H1 (cell line): Measurements from ENCODE around the gene MEF2A. TPM values are rescaled to one million over a fixed set of nuclear protein-coding genes. Genes with fewer than 3 reads are reported as not detected.

Experiments
- CTCF ChIA-PET: fragments of 300-600 bp; sonication (Branson Sonifier 250); formaldehyde crosslinking; loops from one replicate; lab custom pipeline; 2021; ENCODE audit not compliant: partially characterized antibody; lab: Charles Lee
- POLR2A ChIA-PET: fragments of 300-600 bp; sonication (Branson Sonifier 250); formaldehyde crosslinking; loops from one replicate; lab custom pipeline; 2021; ENCODE audit warnings: inconsistent platforms; ENCODE audit not compliant: partially characterized antibody; lab: Charles Lee
- DNase-seq, 2 experiments: peaks; one replicate each; pipeline versions ENCODE4 v3.0.0 to v3.0.0-alpha.2; 2010 to 2022; ENCODE audit warnings: low spot score in 2 of 2, low read depth in 1 of 2, mixed read lengths in 1 of 2
- FAIRE-seq: peaks from 2 replicates; lab custom pipeline; 2011; peaks lifted over from hg19 to GRCh38; lab: Jason Lieb, UNC
- H2AFZ ChIP-seq: 2 replicates; pipeline ENCODE4 v1.8.1; 2012; ENCODE audit warnings: low read length, inconsistent platforms
- H2AK5ac ChIP-seq: 2 replicates; pipeline ENCODE4 v1.6.1; 2013; ENCODE audit warnings: low read depth, low read length
- H2BK120ac ChIP-seq: replicated peaks from 2 replicates; pipeline ENCODE3; 2013; ENCODE audit warnings: low read depth, low read length, inconsistent platforms
- H2BK12ac ChIP-seq: 2 replicates; pipeline ENCODE4 v1.6.1; 2013; ENCODE audit warnings: low read depth, low read length
- H2BK15ac ChIP-seq: 2 replicates; pipeline ENCODE4 v1.6.1; 2013; ENCODE audit warnings: low read length
- H2BK20ac ChIP-seq: 2 replicates; pipeline ENCODE4 v1.6.1; 2013; ENCODE audit warnings: low read length
- H2BK5ac ChIP-seq: 2 replicates; pipeline ENCODE4 v1.6.1; 2013; ENCODE audit warnings: low read depth, low read length
- H3K14ac ChIP-seq: 2 replicates; pipeline ENCODE4 v1.6.1; 2013; ENCODE audit warnings: inconsistent platforms; ENCODE audit not compliant: insufficient read length
- H3K18ac ChIP-seq: 2 replicates; pipeline ENCODE4 v1.6.1; 2013; ENCODE audit warnings: low read length; ENCODE audit errors: extremely low read depth
- H3K23ac ChIP-seq: 2 replicates; pipeline ENCODE4 v1.6.1; 2013; ENCODE audit warnings: inconsistent platforms; ENCODE audit not compliant: insufficient read length
- H3K23me2 ChIP-seq: 2 replicates; pipeline ENCODE4 v1.6.1; 2013; ENCODE audit warnings: low read depth, low read length
- H3K27ac ChIP-seq: 2 replicates; pipeline ENCODE4 v1.6.1; 2011; ENCODE audit warnings: low read depth, low read length, inconsistent platforms
- H3K27me3 ChIP-seq, 4 experiments: replicated peaks in 1 of 4; 1 replicate in 1 of 4; 2 replicates in 3 of 4; pipeline versions ENCODE4 v1.6.1 to v1.8.1; 2011 to 2013; ENCODE audit warnings: low read length in 3 of 4, mild to moderate bottlenecking in 3 of 4, inconsistent platforms in 2 of 4, mixed read lengths in 2 of 4, moderate library complexity in 1 of 4; ENCODE audit not compliant: control insufficient read depth in 3 of 4, insufficient read depth in 3 of 4; ENCODE audit errors: extremely low read depth in 1 of 4
- H3K36me3 ChIP-seq, 4 experiments: 2 replicates each; pipeline versions ENCODE4 v1.6.1 to v1.8.1; 2011 to 2013; ENCODE audit warnings: mild to moderate bottlenecking in 4 of 4, low read length in 3 of 4, moderate library complexity in 2 of 4, control low read depth in 1 of 4, inconsistent platforms in 1 of 4; ENCODE audit not compliant: insufficient read depth in 4 of 4, control insufficient read depth in 2 of 4
- H3K4ac ChIP-seq: replicated peaks from 2 replicates; pipeline ENCODE3; 2013; ENCODE audit warnings: low read length, low read depth, mixed read lengths, inconsistent platforms; ENCODE audit not compliant: insufficient read length
- H3K4me1 ChIP-seq, 4 experiments: replicated peaks in 1 of 4; 1 replicate in 1 of 4; 2 replicates in 3 of 4; pipeline versions ENCODE4 v1.6.1 to v1.8.1; 2011 to 2013; ENCODE audit warnings: low read length in 3 of 4, inconsistent platforms in 2 of 4, mixed read lengths in 1 of 4; ENCODE audit not compliant: insufficient read depth in 4 of 4, control insufficient read depth in 3 of 4
- H3K4me2 ChIP-seq, 2 experiments: 2 replicates each; pipeline versions ENCODE4 v1.6.1 to v1.8.1; 2011 to 2013; ENCODE audit warnings: low read depth in 2 of 2, low read length in 2 of 2, control low read depth in 1 of 2, inconsistent platforms in 1 of 2, mild to moderate bottlenecking in 1 of 2; ENCODE audit not compliant: insufficient read depth in 1 of 2
- H3K4me3 ChIP-seq, 4 experiments: fragments of 200-600, 300-600 bp in 1 of 4; sonication (generic), shearing (Covaris generic), sonication (Bioruptor Twin) in 1 of 4; 2 replicates each; pipeline versions ENCODE4 v1.5.1 to v1.8.1; 2011 to 2016; ENCODE audit warnings: low read length in 4 of 4, low read depth in 3 of 4, control low read depth in 2 of 4, inconsistent platforms in 2 of 4, mild to moderate bottlenecking in 2 of 4, mixed read lengths in 1 of 4, moderate library complexity in 1 of 4; ENCODE audit not compliant: insufficient read depth in 2 of 4; ENCODE audit errors: extremely low read depth in 1 of 4
- H3K56ac ChIP-seq: replicated peaks from 2 replicates; pipeline ENCODE3; 2013; ENCODE audit warnings: low read depth, mild to moderate bottlenecking, mixed read lengths, low read length, inconsistent platforms; ENCODE audit not compliant: insufficient read length
- H3K79me1 ChIP-seq: 2 replicates; pipeline ENCODE4 v1.6.1; 2013; ENCODE audit warnings: low read depth, low read length, control low read depth
- H3K79me2 ChIP-seq, 2 experiments: 2 replicates each; pipeline versions ENCODE4 v1.6.1 to v1.8.1; 2012 to 2013; ENCODE audit warnings: low read length in 2 of 2, mild to moderate bottlenecking in 2 of 2, inconsistent platforms in 1 of 2; ENCODE audit not compliant: insufficient read depth in 2 of 2, control insufficient read depth in 1 of 2
- H3K9ac ChIP-seq, 4 experiments: replicated peaks in 1 of 4; 1 replicate in 1 of 4; 2 replicates in 3 of 4; pipeline versions ENCODE4 v1.6.1 to v1.8.1; 2011 to 2013; ENCODE audit warnings: low read depth in 3 of 4, low read length in 3 of 4, control low read depth in 2 of 4, mild to moderate bottlenecking in 2 of 4, moderate library complexity in 2 of 4, inconsistent platforms in 1 of 4; ENCODE audit errors: extremely low read depth in 1 of 4
- H3K9me3 ChIP-seq, 2 experiments: 2 replicates each; pipeline versions ENCODE4 v1.6.1 to v1.8.1; 2012 to 2013; ENCODE audit warnings: mild to moderate bottlenecking in 2 of 2, moderate library complexity in 2 of 2, control low read depth in 1 of 2, inconsistent platforms in 1 of 2, low read depth in 1 of 2, low read length in 1 of 2, mixed read lengths in 1 of 2; ENCODE audit not compliant: insufficient read depth in 2 of 2
- H4K20me1 ChIP-seq, 2 experiments: replicated peaks in 1 of 2; 2 replicates each; pipeline versions ENCODE3 to v1.8.1; 2011 to 2013; ENCODE audit warnings: inconsistent platforms in 2 of 2, low read length in 2 of 2, mild to moderate bottlenecking in 1 of 2; ENCODE audit not compliant: insufficient read depth in 2 of 2, control insufficient read depth in 1 of 2
- H4K5ac ChIP-seq: 2 replicates; pipeline ENCODE4 v1.6.1; 2013; ENCODE audit warnings: low read length, low read depth, mixed read lengths, inconsistent platforms; ENCODE audit not compliant: insufficient read length
- H4K8ac ChIP-seq: 2 replicates; pipeline ENCODE4 v1.8.0; 2013; ENCODE audit warnings: mild to moderate bottlenecking, moderate library complexity, low read length, inconsistent platforms; ENCODE audit not compliant: insufficient read depth; ENCODE audit errors: extremely low read depth
- H4K91ac ChIP-seq: replicated peaks from 2 replicates; pipeline ENCODE3; 2013; ENCODE audit warnings: low read length, mixed read lengths, inconsistent platforms; ENCODE audit not compliant: insufficient read length
- ATF3 ChIP-seq: IDR thresholded peaks from 2 replicates; pipeline ENCODE4 v1.6.1; 2011; ENCODE audit warnings: low read depth, mild to moderate bottlenecking, low read length; ENCODE audit not compliant: insufficient read depth
- BRCA1 ChIP-seq: IDR thresholded peaks from 2 replicates; pipeline ENCODE4 v1.6.1; 2012; ENCODE audit warnings: low read depth, low read length, improper control_type of control experiment
- CBX5 ChIP-seq: fragments of 300-800, 300-1000 bp; sonication (generic); IDR thresholded peaks from 2 replicates; pipeline ENCODE4 v1.7.1; 2016; ENCODE audit warnings: antibody characterized with exemption, low read length, low read depth
- GABPA ChIP-seq: IDR thresholded peaks from 2 replicates; pipeline ENCODE4 v1.6.1; 2011; ENCODE audit warnings: mild to moderate bottlenecking, low read length, moderate library complexity, borderline replicate concordance; ENCODE audit not compliant: insufficient read depth
- HDAC6 ChIP-seq: IDR thresholded peaks from one replicate; pipeline ENCODE4 v1.7.1; 2012; ENCODE audit warnings: low read depth, mild to moderate bottlenecking, inconsistent platforms, low read length, moderate library complexity
- RBBP5 ChIP-seq: IDR thresholded peaks from 2 replicates; pipeline ENCODE4 v1.7.1; 2012; ENCODE audit warnings: low read depth, mild to moderate bottlenecking, inconsistent platforms, low read length, moderate library complexity, borderline replicate concordance
- RNF2 ChIP-seq: fragments of 200-900, 300-1000 bp; sonication (generic); IDR thresholded peaks from 2 replicates; pipeline ENCODE4 v1.7.1; 2016; ENCODE audit warnings: borderline replicate concordance, low read depth, mild to moderate bottlenecking, antibody characterized with exemption, low read length; ENCODE audit not compliant: poor library complexity, severe bottlenecking; ENCODE audit errors: missing control alignments
- SIN3A ChIP-seq, 2 experiments: IDR thresholded peaks in 1 of 2; conservative IDR thresholded peaks in 1 of 2; 2 replicates each; pipeline ENCODE4 v1.6.1; 2011 to 2012; ENCODE audit warnings: low read length in 2 of 2, improper control_type of control experiment in 1 of 2, low read depth in 1 of 2, mild to moderate bottlenecking in 1 of 2
- SP4 ChIP-seq: IDR thresholded peaks from 2 replicates; pipeline ENCODE4 v1.6.1; 2012; ENCODE audit warnings: low read length, inconsistent platforms
- WGBS, 2 experiments: shearing (Covaris generic) in 1 of 2; methylation state at CpG; one replicate each; pipeline versions ENCODE4 v1.1.6 to v1.1.7; 2013 to 2015; ENCODE audit warnings: low lambda C conversion rate in 2 of 2, mixed read lengths in 2 of 2, inconsistent platforms in 1 of 2, low coverage in 1 of 2, missing lambda C conversion rate in 1 of 2; ENCODE audit not compliant: insufficient replicate concordance in 2 of 2, insufficient coverage in 1 of 2, insufficient read length in 1 of 2; ENCODE audit errors: extremely low coverage in 1 of 2, missing lambda C conversion rate in 1 of 2; 5-methylcytosine and 5-hydroxymethylcytosine counted together
- polyA plus RNA-seq, 7 experiments: library from polyadenylated mRNA; depleted of rRNA in 3 of 7; stranded (reverse) in 5 of 7; unstranded in 2 of 7; fragments of >200 nt in 5 of 7; fragments of 200-250 nt in 2 of 7; gene quantifications; 1 replicate in 5 of 7; 2 replicates in 1 of 7; 4 replicates in 1 of 7; pipeline versions ENCODE4 v1.2.1 to v1.2.3, GENCODE V29; 2011 to 2013; ENCODE audit warnings: missing spikeins in 2 of 7, mixed read lengths in 2 of 7
- total RNA-seq: library from RNA; stranded (reverse); fragmentation: NEBNext Ultra II Directional; extraction: Animal tissue kit (Norgen Biotek cat#: 25700); gene quantifications from 2 replicates; pipeline ENCODE4 v1.2.1, GENCODE V29; 2021

MEF2A gene
- total and polyA plus RNA-seq, 2 of the 8 experiments (the other 6 are each of a cell fraction or from before 2014, with no cell fraction given), result 15.6 to 22.5 TPM

- Histone ChIP-seq H3K4me1 (no peaks in the 10 kb centered on the region), H3K4ac (no peak overlapping the region), H2BK15ac (no peak overlapping the region), H3K27ac (no peak overlapping the region), H2BK120ac (no peak overlapping the region), H3K79me2 (no peaks in the 10 kb centered on the region), H2AK5ac (no peak overlapping the region), H3K23me2 (no peaks in the 10 kb centered on the region)
- CTCF ChIA-PET, result interaction anchor here (1.5 to 6.8 kb wide), 5 partner anchors 14 to 480 kb away, joined by 4 to 92 read pairs (median 8); partner anchors contain the start of gene LYSMD4
- TF ChIP-seq CBX5 (no peak), HDAC6 (no peak), RNF2 (no peak), ATF3 (no peak), SP4 (no peak), SIN3A (conservative IDR thresholded peaks at IDR 0.05 in 1 of 2, IDR thresholded peaks at IDR 0.05 in 1 of 2; ENCODE audit: low read depth in 1 of 2, low read length in 2 of 2) (no peak), GABPA (no peak), RBBP5 (no peak), BRCA1 (no peak)
- TF ChIP-seq, all 59 proteins: peak for 0
- Histone ChIP-seq H4K5ac (no peak overlapping the region), H3K9ac (no peak overlapping the region), H2BK12ac (no peak overlapping the region), H4K8ac (no peak overlapping the region), H3K18ac (no peak overlapping the region), H2BK5ac (no peak overlapping the region), H3K23ac (no peak overlapping the region), H3K9me3 (no peaks in the 10 kb centered on the region), H3K14ac (no peak overlapping the region), H2BK20ac (no peak overlapping the region), H4K20me1 (no peaks in the 10 kb centered on the region), H3K56ac (no peak overlapping the region), H3K4me2 (no peak overlapping the region), H2AFZ (no peak overlapping the region; the same call in 1 of the 2 replicates), H3K36me3 (no peaks in the 10 kb centered on the region), H4K91ac (no peak overlapping the region), H3K27me3 (peaks cover 0 to 10% (median 0%) of the 10 kb centered on the region in 4 experiments; a peak in 2 of 7 replicates), H3K4me3 (no peak overlapping the region), H3K79me1 (no peaks in the 10 kb centered on the region)
- no peak for FAIRE-seq
- 81% methylated on average over 4 of the region's 4 CpGs; no CpG with 5 or more reads in 1 of the 2 experiments for WGBS, 2 experiments
- no peak for DNase-seq
- POLR2A ChIA-PET, result interaction anchor here (2.0 kb wide), 1 partner anchor 20 kb away, joined by 5 read pairs; the partner anchor contains the start of gene LYSMD4
Observed at GRCh38 chr15:99752556-99752955, 186.8 kb downstream of the MEF2A start.
